GM12874 (cell line): ENCODE measurements around the gene A3GALT2.

Experiments used
- TF ChIP-seq, protein P1 (sequence below): IDR thresholded peaks from 2 replicates; pipeline ENCODE4 v1.5.1; 2011; ENCODE audit warnings: low read depth, mild to moderate bottlenecking, control low read depth, low read length, moderate library complexity; ENCODE audit not compliant: insufficient read depth

The A3GALT2 gene

DNA sequence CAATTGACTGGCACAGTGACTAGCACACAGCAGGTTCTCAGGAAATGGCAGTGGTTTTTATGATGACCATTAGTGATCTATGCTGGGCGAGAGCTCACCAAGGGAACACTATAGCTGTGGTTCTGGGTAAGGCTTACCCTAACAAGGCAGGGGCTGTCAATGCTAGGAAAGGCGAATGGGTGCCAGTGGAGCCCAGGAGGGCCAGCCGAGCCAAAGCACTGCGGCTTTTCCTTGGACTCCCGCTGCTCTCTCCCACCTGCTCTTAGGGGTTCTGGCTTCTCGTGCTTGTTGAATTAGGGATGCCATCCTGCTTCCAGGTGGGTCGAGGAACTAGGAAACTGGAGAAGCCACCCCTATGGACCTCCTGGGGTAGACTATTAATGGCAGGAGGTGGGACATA, 10.0 kb upstream of the A3GALT2 start:
- TF ChIP-seq, protein P1, sequence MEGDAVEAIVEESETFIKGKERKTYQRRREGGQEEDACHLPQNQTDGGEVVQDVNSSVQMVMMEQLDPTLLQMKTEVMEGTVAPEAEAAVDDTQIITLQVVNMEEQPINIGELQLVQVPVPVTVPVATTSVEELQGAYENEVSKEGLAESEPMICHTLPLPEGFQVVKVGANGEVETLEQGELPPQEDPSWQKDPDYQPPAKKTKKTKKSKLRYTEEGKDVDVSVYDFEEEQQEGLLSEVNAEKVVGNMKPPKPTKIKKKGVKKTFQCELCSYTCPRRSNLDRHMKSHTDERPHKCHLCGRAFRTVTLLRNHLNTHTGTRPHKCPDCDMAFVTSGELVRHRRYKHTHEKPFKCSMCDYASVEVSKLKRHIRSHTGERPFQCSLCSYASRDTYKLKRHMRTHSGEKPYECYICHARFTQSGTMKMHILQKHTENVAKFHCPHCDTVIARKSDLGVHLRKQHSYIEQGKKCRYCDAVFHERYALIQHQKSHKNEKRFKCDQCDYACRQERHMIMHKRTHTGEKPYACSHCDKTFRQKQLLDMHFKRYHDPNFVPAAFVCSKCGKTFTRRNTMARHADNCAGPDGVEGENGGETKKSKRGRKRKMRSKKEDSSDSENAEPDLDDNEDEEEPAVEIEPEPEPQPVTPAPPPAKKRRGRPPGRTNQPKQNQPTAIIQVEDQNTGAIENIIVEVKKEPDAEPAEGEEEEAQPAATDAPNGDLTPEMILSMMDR: no peak

DNA sequence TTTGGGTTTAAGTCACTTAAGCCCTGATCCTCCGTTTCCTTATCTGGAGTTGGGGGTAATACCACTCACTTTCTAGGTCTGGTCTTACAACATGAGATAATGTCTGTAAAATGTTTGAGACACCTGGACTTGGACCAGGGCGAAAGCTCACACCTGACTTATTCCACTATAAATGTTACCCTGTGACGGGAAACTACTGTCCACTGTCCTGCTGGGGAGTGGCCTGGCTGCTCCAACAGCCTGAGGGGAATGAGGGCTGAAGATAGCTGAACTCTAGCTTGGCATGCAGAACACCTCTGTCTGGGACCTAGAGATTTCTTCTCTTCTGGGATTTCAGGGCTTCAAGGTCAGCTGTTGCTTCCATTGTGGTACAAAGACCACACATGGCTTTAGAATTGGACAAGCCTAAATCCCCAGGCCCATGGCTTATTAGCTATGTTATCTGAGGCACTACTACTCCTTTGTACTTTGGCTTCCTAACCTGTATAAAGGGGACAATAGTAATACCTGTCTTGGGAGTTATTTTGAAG, 9.5 kb upstream of the A3GALT2 start:
- TF ChIP-seq, protein P1: no peak

DNA sequence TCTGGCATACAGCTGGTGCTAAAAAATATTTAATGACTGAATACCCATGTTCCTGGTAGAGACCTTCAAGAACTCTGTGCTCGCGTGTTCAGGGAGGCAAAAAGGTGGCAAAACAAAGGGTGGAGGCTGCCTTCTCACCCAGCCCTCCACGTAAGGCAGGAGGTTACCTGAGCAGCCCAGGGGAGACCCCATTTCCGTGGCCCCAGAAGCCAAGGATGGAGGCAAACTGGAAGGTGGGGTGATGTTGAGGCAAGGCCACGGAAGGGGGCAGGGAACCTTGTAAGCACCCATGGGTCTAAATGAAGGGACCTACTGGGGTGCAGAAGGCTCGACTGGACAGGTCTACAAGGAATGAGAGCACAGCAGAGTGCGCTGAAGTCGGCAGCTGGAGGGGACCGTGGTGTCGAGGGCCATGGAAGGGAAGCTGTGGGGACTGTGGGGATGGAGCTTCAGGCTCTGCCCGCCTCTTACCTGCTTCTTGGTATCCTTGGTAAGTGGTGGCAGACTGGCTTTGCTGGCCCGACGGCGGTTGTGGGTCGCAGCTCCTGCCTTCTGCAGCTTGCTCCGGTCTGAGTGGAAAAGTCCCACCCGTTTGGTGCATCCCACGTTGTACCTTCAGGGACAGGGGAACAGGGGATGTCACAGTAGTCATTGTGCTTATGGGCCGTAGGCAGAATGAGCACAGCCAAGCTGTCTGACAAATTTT, 8.9 kb upstream of the A3GALT2 start:
- TF ChIP-seq, protein P1: no peak

DNA sequence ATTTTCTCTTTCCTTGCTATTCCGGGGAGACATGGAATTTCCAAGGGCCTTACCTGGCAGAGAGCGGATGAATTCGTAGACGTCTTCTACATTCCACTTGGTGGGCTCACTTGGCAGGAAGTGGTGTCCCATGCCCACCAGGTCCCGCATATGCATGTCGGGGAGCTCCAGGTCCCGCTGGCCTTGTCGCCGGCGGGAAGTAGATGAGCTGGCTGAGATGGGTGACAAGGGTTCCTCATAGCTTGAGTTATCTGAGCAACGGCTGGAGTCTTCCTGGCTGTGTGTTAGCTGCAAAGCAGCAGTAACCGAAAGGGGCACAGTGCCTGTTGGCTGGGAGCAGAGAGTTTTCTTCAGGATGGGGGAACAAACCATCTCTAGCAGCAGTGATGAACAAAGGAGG, 7.9 kb upstream of the A3GALT2 start:
- TF ChIP-seq, protein P1: no peak

DNA sequence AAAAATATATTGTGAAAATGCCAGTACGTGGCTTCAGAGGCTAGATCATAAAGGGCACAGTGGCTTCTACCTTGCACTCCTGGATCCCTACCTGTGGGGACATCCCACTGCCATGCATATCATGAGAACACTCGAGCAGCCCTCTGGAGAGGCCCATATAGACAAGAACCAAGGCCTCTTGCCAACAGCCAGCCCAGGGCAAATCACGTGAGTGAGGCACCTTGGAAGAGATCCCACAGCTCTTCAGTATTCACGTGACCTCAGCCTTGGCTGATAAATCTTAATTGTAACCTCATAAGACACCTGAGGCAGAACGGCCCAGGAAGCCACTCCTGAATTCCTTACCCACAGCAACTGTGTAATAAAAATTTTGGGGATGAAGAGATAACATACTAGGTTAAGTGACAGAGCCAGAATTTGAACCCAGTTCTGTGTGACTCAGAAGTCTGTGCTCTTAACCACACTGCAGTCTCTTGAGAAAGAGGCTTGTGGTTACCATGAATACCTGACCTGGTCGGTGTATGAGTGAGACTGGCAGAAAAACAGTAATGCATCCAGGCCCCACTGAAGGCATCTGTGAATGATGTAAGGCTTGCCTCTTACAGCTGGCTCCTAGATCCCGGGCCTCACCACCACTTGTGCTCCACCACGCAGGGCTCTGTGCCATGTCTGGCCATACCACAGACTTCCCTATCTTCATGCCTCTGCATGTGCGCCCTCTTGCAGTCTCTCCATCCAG, 6.9 kb upstream of the A3GALT2 start:
- TF ChIP-seq, protein P1: no peak

DNA sequence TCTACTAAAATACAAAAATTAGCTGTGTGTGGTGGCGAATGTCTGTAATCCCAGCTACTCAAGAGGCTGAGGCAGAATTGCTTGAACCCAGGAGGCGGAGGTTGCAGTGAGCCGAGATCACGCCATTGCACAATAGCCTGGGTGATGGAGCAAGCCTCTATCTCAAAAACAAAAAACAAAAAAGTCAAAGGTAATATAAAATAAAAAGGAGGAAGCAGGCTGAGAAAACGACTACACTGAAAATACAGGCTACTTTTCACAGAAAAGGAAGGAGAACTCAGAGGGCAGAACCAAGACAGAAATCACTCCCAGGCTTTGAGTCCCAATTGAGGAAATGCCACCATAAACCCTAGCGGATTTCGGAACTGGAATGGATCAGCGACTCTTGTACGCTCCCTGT, 5.9 kb upstream of the A3GALT2 start:
- TF ChIP-seq, protein P1: no peak

DNA sequence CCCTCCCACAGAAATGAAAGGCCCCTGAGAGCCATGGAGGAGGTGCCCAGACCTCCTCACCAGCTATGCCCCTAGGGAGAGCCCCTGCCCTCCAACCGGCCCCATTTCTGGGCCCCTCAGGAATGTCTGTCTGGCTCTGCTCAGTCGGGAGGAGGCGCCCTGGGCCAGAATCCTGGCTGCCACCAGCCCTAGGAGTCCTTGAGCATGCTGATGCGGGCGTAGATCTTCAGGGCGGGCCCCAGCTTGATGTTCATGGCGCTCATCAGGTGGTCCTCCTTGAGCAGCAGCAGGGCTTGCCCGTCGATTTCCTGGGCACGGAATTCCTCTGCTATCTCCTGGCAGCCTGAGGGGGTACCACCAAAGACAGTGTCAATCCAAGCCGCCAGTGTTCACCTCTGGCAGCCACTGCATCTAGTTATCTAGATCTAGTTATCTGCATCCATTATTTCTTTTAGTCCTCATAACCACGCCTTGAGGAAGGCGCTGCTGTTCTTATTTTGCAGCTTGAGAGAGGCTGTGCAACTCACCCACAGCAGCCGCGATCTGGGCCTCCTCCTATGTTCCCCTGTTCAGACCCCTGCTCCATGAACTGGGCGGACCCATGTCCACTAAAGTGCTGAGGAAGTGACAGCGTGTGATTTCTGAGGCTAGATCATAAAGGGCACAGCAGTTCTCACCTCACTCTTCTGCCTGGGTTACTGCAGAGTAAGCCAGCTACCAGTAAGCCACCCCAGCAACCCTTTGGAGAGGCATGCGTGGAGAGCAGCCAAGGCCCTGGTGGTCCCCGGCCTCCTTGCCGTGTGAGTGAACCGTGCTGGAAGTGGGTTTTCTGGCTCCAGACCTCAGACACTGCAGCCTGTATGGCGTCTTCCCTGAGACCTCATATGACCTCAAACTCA, 4.0 kb upstream of the A3GALT2 start:
- TF ChIP-seq, protein P1: no peak
